Neural cell (in vitro differentiated cells): ENCODE measurements around the gene ARID3C. TPM values are rescaled to one million over a fixed set of nuclear protein-coding genes. Genes with fewer than 3 reads are reported as not detected.

Experiments used
- H2AFZ ChIP-seq: fragments of 200-600, 300-800 bp; sonication (generic), shearing (Covaris generic); 2 replicates; pipeline ENCODE4 v1.6.0; 2014; ENCODE audit warnings: low read depth, mild to moderate bottlenecking, antibody characterized with exemption, low read length, moderate library complexity
- H3F3A ChIP-seq: fragments of 200-600 bp; shearing (Covaris generic); 2 replicates; pipeline ENCODE4 v1.6.1; 2016; ENCODE audit warnings: mild to moderate bottlenecking, moderate library complexity, mixed read lengths, antibody characterized with exemption, low read length; ENCODE audit not compliant: insufficient read depth, poor library complexity, severe bottlenecking
- H3K27ac ChIP-seq: fragments of 200-600, 300-800 bp; sonication (generic), shearing (Covaris generic); 2 replicates; pipeline ENCODE4 v1.5.1; 2014; ENCODE audit warnings: mild to moderate bottlenecking, low read length, moderate library complexity
- H3K27me3 ChIP-seq: fragments of 300-800, 200-600 bp; sonication (generic), shearing (Covaris generic); 2 replicates; pipeline ENCODE4 v1.6.0; 2014; ENCODE audit warnings: mild to moderate bottlenecking, low read depth, low read length, moderate library complexity; ENCODE audit not compliant: insufficient read depth
- H3K36me3 ChIP-seq: fragments of 300-800, 200-600 bp; sonication (generic), shearing (Covaris generic); 2 replicates; pipeline ENCODE4 v1.5.1; 2014; ENCODE audit warnings: mild to moderate bottlenecking, antibody characterized with exemption, low read length, moderate library complexity; ENCODE audit not compliant: insufficient read depth
- H3K4me2 ChIP-seq: fragments of 300-800, 200-600 bp; sonication (generic), shearing (Covaris generic); 2 replicates; pipeline ENCODE4 v1.6.0; 2014; ENCODE audit warnings: mild to moderate bottlenecking, low read length
- H3K4me3 ChIP-seq: fragments of 300-800, 200-600 bp; sonication (generic), shearing (Covaris generic); 2 replicates; pipeline ENCODE4 v1.5.1; 2014; ENCODE audit warnings: mild to moderate bottlenecking, low read length, moderate library complexity
- H3K79me2 ChIP-seq: fragments of 200-600 bp; shearing (Covaris generic); replicated peaks from 2 replicates; pipeline ENCODE4 v1.6.0; 2014; ENCODE audit warnings: mild to moderate bottlenecking, low read length, moderate library complexity; ENCODE audit not compliant: insufficient read depth
- H3K9ac ChIP-seq: fragments of 300-800, 200-600 bp; sonication (generic), shearing (Covaris generic); 2 replicates; pipeline ENCODE4 v1.6.1; 2016; ENCODE audit warnings: mild to moderate bottlenecking, low read length, mixed read lengths
- H3K9me2 ChIP-seq: fragments of 200-600 bp; shearing (Covaris generic); 2 replicates; pipeline ENCODE4 v1.6.1; 2016; ENCODE audit warnings: mild to moderate bottlenecking, low read length, mixed read lengths; ENCODE audit not compliant: insufficient read depth
- H3K9me3 ChIP-seq: fragments of 200-600, 300-800 bp; sonication (generic), shearing (Covaris generic); 2 replicates; pipeline ENCODE4 v1.6.1; 2016; ENCODE audit warnings: mild to moderate bottlenecking, mixed run types, low read length, moderate library complexity, mixed read lengths
- H4K20me1 ChIP-seq: fragments of 200-600 bp; shearing (Covaris generic); 2 replicates; pipeline ENCODE4 v1.6.1; 2016; ENCODE audit warnings: mild to moderate bottlenecking, mixed run types; ENCODE audit not compliant: insufficient read depth
- CTCF ChIP-seq: fragments of 450-650 bp; IDR thresholded peaks from 2 replicates; pipeline ENCODE4 v1.5.1; 2014; ENCODE audit warnings: antibody characterized with exemption, mild to moderate bottlenecking, moderate library complexity; ENCODE audit not compliant: poor library complexity, severe bottlenecking
- EP300 ChIP-seq: fragments of 450-650 bp; conservative IDR thresholded peaks from 2 replicates; pipeline ENCODE4 v1.6.1; 2014; ENCODE audit warnings: antibody characterized with exemption, mild to moderate bottlenecking, moderate library complexity; ENCODE audit not compliant: poor library complexity, severe bottlenecking
- EZH2 ChIP-seq: fragments of 200-600, 300-800 bp; shearing (Covaris generic), sonication (generic); IDR thresholded peaks from 2 replicates; pipeline ENCODE4 v1.6.1; 2014; ENCODE audit warnings: antibody characterized with exemption, low read length, borderline replicate concordance, mild to moderate bottlenecking; ENCODE audit not compliant: insufficient read depth, poor library complexity, severe bottlenecking
- POLR2AphosphoS5 ChIP-seq: IDR thresholded peaks from 2 replicates; pipeline ENCODE4 v1.6.1; 2012
- RAD21 ChIP-seq: fragments of 450-650 bp; conservative IDR thresholded peaks from 2 replicates; pipeline ENCODE4 v1.6.1; 2014; ENCODE audit warnings: antibody characterized with exemption, mild to moderate bottlenecking, moderate library complexity
- REST ChIP-seq: IDR thresholded peaks from 2 replicates; pipeline ENCODE4 v1.6.1; 2012; ENCODE audit warnings: borderline replicate concordance
- SMC3 ChIP-seq: fragments of 450-650 bp; conservative IDR thresholded peaks from 2 replicates; pipeline ENCODE4 v1.6.1; 2014; ENCODE audit warnings: antibody characterized with exemption, mild to moderate bottlenecking, moderate library complexity; ENCODE audit not compliant: poor library complexity
- TAF1 ChIP-seq: IDR thresholded peaks from 2 replicates; pipeline ENCODE4 v1.6.1; 2012; ENCODE audit warnings: low read depth
- polyA plus RNA-seq: library from polyadenylated mRNA; depleted of rRNA; stranded (reverse); fragments of >200 nt; gene quantifications from 2 replicates; pipeline ENCODE4 v1.2.3, GENCODE V29; 2014

ARID3C gene
- polyA plus RNA-seq, 1 donor from 2014 or later = 2.8 TPM

- no peaks in the 10 kb centered on the region for H3K79me2 ChIP-seq
- no peaks in the 10 kb centered on the region for H3K9me2 ChIP-seq
- no peaks in the 10 kb centered on the region for H3K27me3 ChIP-seq
- no peaks in the 10 kb centered on the region for H3K9me3 ChIP-seq
- H3K27ac ChIP-seq = no peak overlapping the region
- H3K36me3 ChIP-seq = no peaks in the 10 kb centered on the region
- no peak overlapping the region for H3K4me3 ChIP-seq
- no peak overlapping the region for H2AFZ ChIP-seq
- no peaks in the 10 kb centered on the region for H3F3A ChIP-seq
- H3K9ac ChIP-seq = no peak overlapping the region
- H3K4me2 ChIP-seq = no peak overlapping the region
- no peak for TF ChIP-seq EZH2
- TF ChIP-seq EP300 = no peak
- no peak for TF ChIP-seq RAD21
- no peak for TF ChIP-seq TAF1
- TF ChIP-seq CTCF = no peak
- TF ChIP-seq REST = no peak
- no peak for TF ChIP-seq SMC3
- no peak for TF ChIP-seq POLR2AphosphoS5
- H4K20me1 ChIP-seq = no peaks in the 10 kb centered on the region
These were observed 28.1 kb upstream of the ARID3C start for GRCh38 chr9:34656992-34657391.

GRCh38 chr9:34655394-34655793, 26.5 kb upstream of the ARID3C start:
- Histone ChIP-seq H3F3A (no peaks in the 10 kb centered on the region), H3K27ac (no peak overlapping the region), H2AFZ (no peak overlapping the region), H3K9me3 (no peaks in the 10 kb centered on the region), H3K9me2 (no peaks in the 10 kb centered on the region), H3K4me3 (no peak overlapping the region), H3K79me2 (no peaks in the 10 kb centered on the region), H3K4me2 (no peak overlapping the region), H3K9ac (no peak overlapping the region), H4K20me1 (no peaks in the 10 kb centered on the region), H3K27me3 (no peaks in the 10 kb centered on the region), H3K36me3 (no peaks in the 10 kb centered on the region)
- TF ChIP-seq SMC3 (no peak), CTCF (no peak)
